B cell (primary cell): ENCODE results near the gene ENOPH1. TPM values are rescaled to one million over a fixed set of nuclear protein-coding genes. Genes with fewer than 3 reads are reported as not detected.
"Not testable (repeated sequence)": the region's sequence is repeated elsewhere in the genome, so short reads cannot be mapped to it uniquely, and the experiment has no call there.

Experiments
- ATAC-seq: fragments of 200-7000 bp; cut with Tn5 transposase; one replicate; pipeline ENCODE4 v1.10.0; 2021; ENCODE audit warnings: low read depth, mild to moderate bottlenecking, moderate number of reproducible peaks, moderate library complexity
- CTCF ChIA-PET: fragments of 350-600 bp; sonication (Branson Sonifier 250); formaldehyde crosslinking; loops from one replicate; lab custom pipeline; 2021; ENCODE audit warnings: antibody characterized with exemption, inconsistent platforms; lab: Charles Lee
- POLR2A ChIA-PET: fragments of 350-600 bp; sonication (Branson Sonifier 250); formaldehyde crosslinking; loops from one replicate; lab custom pipeline; 2021; ENCODE audit warnings: antibody characterized with exemption; lab: Charles Lee
- DNase-seq: peaks from one replicate; pipeline ENCODE4 v3.0.0; 2013
- H2AFZ ChIP-seq: 2 replicates; pipeline ENCODE4 v1.6.1; 2012; ENCODE audit warnings: mild to moderate bottlenecking, low read depth, low read length; ENCODE audit not compliant: insufficient read depth, poor library complexity, severe bottlenecking
- H3K27ac ChIP-seq, 2 donors: 1 replicate in 1 of 2; 2 replicates in 1 of 2; pipeline ENCODE4 v1.5.1; 2012 to 2013; ENCODE audit warnings: low read length in 2 of 2, mild to moderate bottlenecking in 2 of 2, moderate library complexity in 1 of 2
- H3K27me3 ChIP-seq, 4 experiments: fragments of 200-600 bp in 1 of 4; sonication (generic) in 1 of 4; replicated peaks in 1 of 4; 1 replicate in 2 of 4; 2 replicates in 2 of 4; pipeline versions ENCODE4 v1.6.1 to v1.7.0; 2013 to 2016; ENCODE audit warnings: low read length in 3 of 4, mild to moderate bottlenecking in 2 of 4, mixed read lengths in 1 of 4, moderate library complexity in 1 of 4; ENCODE audit not compliant: insufficient read depth in 4 of 4, control insufficient read depth in 3 of 4; ENCODE audit errors: control extremely low read depth in 1 of 4
- H3K36me3 ChIP-seq, 2 experiments: replicated peaks in 1 of 2; 1 replicate in 1 of 2; 2 replicates in 1 of 2; pipeline versions ENCODE4 v1.6.1 to v1.7.1; 2013; ENCODE audit warnings: low read length in 1 of 2; ENCODE audit not compliant: insufficient read depth in 2 of 2, control insufficient read depth in 1 of 2; ENCODE audit errors: control extremely low read depth in 1 of 2, extremely low read depth in 1 of 2
- H3K4me1 ChIP-seq, 2 donors: fragments of 200-600 bp in 1 of 2; sonication (generic) in 1 of 2; 1 replicate in 1 of 2; 2 replicates in 1 of 2; pipeline versions ENCODE4 v1.5.1 to v1.6.1; 2013 to 2017; ENCODE audit warnings: low read length in 2 of 2; ENCODE audit not compliant: control insufficient read depth in 2 of 2, insufficient read depth in 2 of 2
- H3K4me2 ChIP-seq: replicated peaks from 2 replicates; pipeline ENCODE3; 2012; ENCODE audit warnings: mild to moderate bottlenecking, low read depth, low read length; ENCODE audit not compliant: poor library complexity, severe bottlenecking
- H3K4me3 ChIP-seq, 5 experiments: fragments of 200-600 bp in 1 of 5; sonication (generic) in 1 of 5; 1 replicate in 3 of 5; 2 replicates in 2 of 5; pipeline versions ENCODE4 v1.5.1 to v1.7.0; 2011 to 2016; ENCODE audit warnings: low read length in 4 of 5, mild to moderate bottlenecking in 4 of 5, low read depth in 2 of 5, control low read depth in 1 of 5, moderate library complexity in 1 of 5; ENCODE audit not compliant: insufficient read depth in 1 of 5; ENCODE audit errors: control extremely low read depth in 1 of 5, extremely low read depth in 1 of 5
- H3K79me2 ChIP-seq: fragments of 200-600 bp; sonication (generic); one replicate; pipeline ENCODE4 v1.6.0; 2016; ENCODE audit warnings: low read length; ENCODE audit not compliant: control insufficient read depth, insufficient read depth
- H3K9ac ChIP-seq: fragments of 200-600 bp; sonication (generic); 2 replicates; pipeline ENCODE4 v1.6.1; 2017; ENCODE audit warnings: mild to moderate bottlenecking, low read length, moderate library complexity
- H3K9me3 ChIP-seq, 3 donors: one replicate each; pipeline versions ENCODE4 v1.6.1 to v1.7.1; 2013; ENCODE audit warnings: low read length in 2 of 3; ENCODE audit not compliant: control insufficient read depth in 2 of 3, insufficient read depth in 1 of 3; ENCODE audit errors: control extremely low read depth in 1 of 3
- H4K20me1 ChIP-seq: 2 replicates; pipeline ENCODE4 v1.6.0; 2012; ENCODE audit warnings: mild to moderate bottlenecking, low read length; ENCODE audit not compliant: insufficient read depth, control insufficient read depth, poor library complexity, severe bottlenecking
- H3K27ac Mint-ChIP-seq: one replicate; pipeline ENCODE4 v1.8.0; 2021; ENCODE audit warnings: mixed read lengths
- H3K27me3 Mint-ChIP-seq: one replicate; pipeline ENCODE4 v1.8.0; 2021; ENCODE audit warnings: mixed read lengths
- H3K4me1 Mint-ChIP-seq: one replicate; pipeline ENCODE4 v1.8.0; 2021; ENCODE audit warnings: mixed read lengths
- H3K4me3 Mint-ChIP-seq: one replicate; pipeline ENCODE4 v1.8.0; 2021; ENCODE audit warnings: mixed read lengths
- H3K9me3 Mint-ChIP-seq: one replicate; pipeline ENCODE4 v1.8.0; 2022; ENCODE audit warnings: mixed read lengths; ENCODE audit not compliant: insufficient read depth
- CTCF ChIP-seq: fragments of 200-600 bp; IDR thresholded peaks from one replicate; pipeline ENCODE4 v1.8.0; 2022; ENCODE audit warnings: antibody characterized with exemption, mild to moderate bottlenecking
- EZH2 ChIP-seq: IDR thresholded peaks from 2 replicates; pipeline ENCODE4 v1.6.1; 2012; ENCODE audit warnings: borderline replicate concordance, low read depth, mild to moderate bottlenecking, moderate library complexity, low read length; ENCODE audit not compliant: insufficient read depth, poor library complexity, severe bottlenecking
- WGBS: methylation state at CpG from one replicate; pipeline ENCODE4 v1.1.5; 2013; ENCODE audit warnings: missing lambda C conversion rate; ENCODE audit not compliant: insufficient coverage; 5-methylcytosine and 5-hydroxymethylcytosine counted together
- intact Hi-C: fragments of 100-400 bp; cut with micrococcal nuclease; formaldehyde crosslinking; loops from one replicate; pipeline ENCODE4 v1.10.0; 2022
- polyA plus RNA-seq: library from polyadenylated mRNA; depleted of rRNA; stranded (reverse); fragments of >200 nt; gene quantifications from 2 replicates; pipeline ENCODE4 v1.2.3, GENCODE V29; 2012
- total RNA-seq, 2 donors: library from RNA; stranded (reverse); fragments of 120-200 nt in 1 of 2; gene quantifications; 1 replicate in 1 of 2; 2 replicates in 1 of 2; pipeline versions ENCODE4 v1.2.3 to v1.2.4, GENCODE V29; 2013 to 2022

ENOPH1 gene
- total and polyA plus RNA-seq, 2 donors (not counting 1 experiment from before 2014, with no cell fraction given), result 10.9 to 20.2 TPM

GRCh38 chr4:82473621-82474164, 43.3 kb downstream of the ENOPH1 start:
- no peak overlapping the region for H3K27ac ChIP-seq
- DNase-seq (no peak), ATAC-seq (no peak)
- H4K20me1 ChIP-seq, result no peaks in the 10 kb centered on the region
- H2AFZ ChIP-seq, result no peak overlapping the region
- H3K9ac ChIP-seq, result no peak overlapping the region
- H3K27ac Mint-ChIP-seq, result no peak overlapping the region
- POLR2A ChIA-PET, result no interaction called here
- H3K9me3 Mint-ChIP-seq, result no peaks in the 10 kb centered on the region
- no peaks in the 10 kb centered on the region for H3K4me1 ChIP-seq
- no peaks in the 10 kb centered on the region for H3K9me3 ChIP-seq
- no peaks in the 10 kb centered on the region for H3K36me3 ChIP-seq
- H3K4me2 ChIP-seq, result no peak overlapping the region
- no peaks in the 10 kb centered on the region for H3K79me2 ChIP-seq
- no peak overlapping the region for H3K4me3 Mint-ChIP-seq
- no peak for TF ChIP-seq CTCF
- no peak for TF ChIP-seq EZH2
- CTCF ChIA-PET, result no interaction called here
- no peaks in the 10 kb centered on the region for H3K27me3 ChIP-seq
- intact Hi-C loops, result no loop called here
- WGBS, result 100% methylated on average over 10 of the region's 15 CpGs
- no peak overlapping the region for H3K4me3 ChIP-seq
- H3K4me1 Mint-ChIP-seq, result no peaks in the 10 kb centered on the region
- no peaks in the 10 kb centered on the region for H3K27me3 Mint-ChIP-seq

GRCh38 chr4:82475931-82476330, 45.5 kb downstream of the ENOPH1 start:
- H3K4me3 Mint-ChIP-seq, H3K27ac Mint-ChIP-seq, H3K9me3 Mint-ChIP-seq, H3K4me3 ChIP-seq, H3K4me2 ChIP-seq, H3K36me3 ChIP-seq, H3K4me1 ChIP-seq, H3K9me3 ChIP-seq, H3K9ac ChIP-seq, H3K27ac ChIP-seq, H4K20me1 ChIP-seq, H3K27me3 ChIP-seq, DNase-seq, H3K27me3 Mint-ChIP-seq, H3K4me1 Mint-ChIP-seq, POLR2A ChIA-PET, ATAC-seq, H2AFZ ChIP-seq, CTCF ChIA-PET, intact Hi-C loops, H3K79me2 ChIP-seq: not testable (repeated sequence)
- 90% methylated on average over 5 of the region's 7 CpGs for WGBS

GRCh38 chr4:82477469-82477868, 47.1 kb downstream of the ENOPH1 start:
- H3K4me2 ChIP-seq, H3K4me1 ChIP-seq, H3K27ac ChIP-seq, POLR2A ChIA-PET, H4K20me1 ChIP-seq, CTCF ChIA-PET, H3K9me3 Mint-ChIP-seq, H3K79me2 ChIP-seq, H3K9ac ChIP-seq, H3K27me3 Mint-ChIP-seq, intact Hi-C loops, H3K4me3 ChIP-seq, H3K4me3 Mint-ChIP-seq, H3K27ac Mint-ChIP-seq, H3K27me3 ChIP-seq, H3K36me3 ChIP-seq, H2AFZ ChIP-seq, DNase-seq, H3K9me3 ChIP-seq, ATAC-seq, H3K4me1 Mint-ChIP-seq: not testable (repeated sequence)
- WGBS, result 96% methylated on average over 9 of the region's 9 CpGs
